ENCODE data around the gene CHADL.

- no peak for TF ChIP-seq KDM1A (IDR thresholded peaks at IDR 0.05; ENCODE audit: borderline replicate concordance, low read length)
- no peak for TF ChIP-seq CTCF (IDR thresholded peaks at IDR 0.05; ENCODE audit: control extremely low read depth in 1 of 3, insufficient read depth in 1 of 3, low read depth in 1 of 3, low read length in 3 of 3)
Observed at GRCh38 chr22:41280065-41280464, 39.3 kb upstream of the CHADL start.
